CD4-positive, alpha-beta memory T cell (primary cell): Measurements from ENCODE around the gene ALMS1. TPM values are rescaled to one million over a fixed set of nuclear protein-coding genes. Genes with fewer than 3 reads are reported as not detected.
"Not testable (repeated sequence)": the region's sequence is repeated elsewhere in the genome, so short reads cannot be mapped to it uniquely, and the experiment has no call there.

Source experiments
- CTCF ChIA-PET: fragments of 350-600 bp; sonication (Branson Sonifier 250); formaldehyde crosslinking; loops from one replicate; lab custom pipeline; 2021; ENCODE audit warnings: inconsistent platforms; ENCODE audit not compliant: partially characterized antibody; lab: Charles Lee
- POLR2A ChIA-PET: fragments of 350-600 bp; sonication (Branson Sonifier 250); formaldehyde crosslinking; loops from one replicate; lab custom pipeline; 2021; ENCODE audit not compliant: partially characterized antibody; lab: Charles Lee
- DNase-seq, 5 donors: peaks; one replicate each; pipeline versions ENCODE4 v3.0.0 to v3.0.0-alpha.2; 2020 to 2022; ENCODE audit warnings: mixed read lengths in 1 of 5
- H3K27ac ChIP-seq: one replicate; pipeline ENCODE4 v1.7.0; 2013; ENCODE audit warnings: low read depth, low read length
- H3K27me3 ChIP-seq: 2 replicates; pipeline ENCODE4 v1.7.0; 2013; ENCODE audit warnings: mild to moderate bottlenecking, low read length, moderate library complexity; ENCODE audit not compliant: insufficient read depth
- H3K36me3 ChIP-seq: 2 replicates; pipeline ENCODE4 v1.7.0; 2013; ENCODE audit warnings: mild to moderate bottlenecking, low read length, moderate library complexity; ENCODE audit not compliant: insufficient read depth
- H3K4me1 ChIP-seq: 2 replicates; pipeline ENCODE4 v1.7.0; 2013; ENCODE audit warnings: mild to moderate bottlenecking, low read length, moderate library complexity; ENCODE audit not compliant: insufficient read depth
- H3K4me3 ChIP-seq, 2 donors: one replicate each; pipeline ENCODE4 v1.7.0; 2013; ENCODE audit warnings: low read length in 2 of 2, mild to moderate bottlenecking in 1 of 2
- H3K9me3 ChIP-seq, 2 donors: one replicate each; pipeline ENCODE4 v1.7.0; 2013; ENCODE audit warnings: low read length in 2 of 2, control low read depth in 1 of 2; ENCODE audit not compliant: control insufficient read depth in 1 of 2
- H3K27ac Mint-ChIP-seq, 7 donors: one replicate each; pipeline ENCODE4 v1.8.0; 2020 to 2021; ENCODE audit warnings: mixed read lengths in 7 of 7, mild to moderate bottlenecking in 6 of 7, inconsistent platforms in 3 of 7, moderate library complexity in 3 of 7
- H3K27me3 Mint-ChIP-seq, 2 donors: one replicate each; pipeline ENCODE4 v1.8.0; 2020 to 2021; ENCODE audit warnings: mixed read lengths in 2 of 2
- H3K36me3 Mint-ChIP-seq, 2 donors: one replicate each; pipeline ENCODE4 v1.8.0; 2020 to 2021; ENCODE audit warnings: mixed read lengths in 2 of 2, inconsistent platforms in 1 of 2, mild to moderate bottlenecking in 1 of 2
- H3K4me1 Mint-ChIP-seq, 4 donors: one replicate each; pipeline ENCODE4 v1.8.0; 2020 to 2021; ENCODE audit warnings: mixed read lengths in 4 of 4, mild to moderate bottlenecking in 1 of 4
- H3K4me3 Mint-ChIP-seq, 8 donors: one replicate each; pipeline ENCODE4 v1.8.0; 2020 to 2021; ENCODE audit warnings: mixed read lengths in 8 of 8, mild to moderate bottlenecking in 7 of 8, moderate library complexity in 6 of 8, inconsistent platforms in 3 of 8
- H3K9me3 Mint-ChIP-seq, 8 donors: one replicate each; pipeline ENCODE4 v1.8.0; 2020 to 2021; ENCODE audit warnings: mixed read lengths in 8 of 8, mild to moderate bottlenecking in 5 of 8, inconsistent platforms in 3 of 8, moderate library complexity in 1 of 8
- intact Hi-C: fragments of 100-400 bp; cut with micrococcal nuclease; formaldehyde crosslinking; loops from one replicate; pipeline ENCODE4 v1.15.1; 2023
- polyA plus RNA-seq, 2 donors: library from polyadenylated mRNA; unstranded; fragments of 300-500 nt; fragmentation: Illumina TruSeq; gene quantifications; one replicate each; pipeline ENCODE4 v1.2.3, GENCODE V29; 2021
- total RNA-seq, 2 experiments: library from RNA; stranded (reverse); gene quantifications; one replicate each; pipeline ENCODE4 v1.2.3, GENCODE V29; 2021

ALMS1 gene
- total RNA-seq (10 to 100 TPM; 35.5 to 42.9 TPM), polyA plus RNA-seq (1 to 10 TPM in 1 of 2 donors, under 1 TPM in 1; 0.83 to 3.4 TPM)

- H3K9me3 ChIP-seq: no peaks in the 10 kb centered on the region
- ChIA-PET POLR2A (interaction anchor here (0.7 to 2.4 kb wide), 12 partner anchors 28 to 352 kb away, joined by 3 to 44 read pairs (median 4); partner anchors contain the start of genes CCT7, EGR4, PRADC1 and SFXN5), CTCF (interaction anchor here (0.6 to 1.3 kb wide), 5 partner anchors 51 to 455 kb away, joined by 3 to 6 read pairs (median 3); partner anchors contain the start of gene PRADC1)
- Mint-ChIP-seq H3K9me3 (no peaks in the 10 kb centered on the region), H3K27me3 (peaks cover 0 to 3% of the 10 kb centered on the region in 2 donors), H3K36me3 (peaks cover 0 to 6% of the 10 kb centered on the region in 2 donors), H3K4me3 (peak within 1 kb of the TSS; percentile 91 to 93 (median 92)), H3K4me1 (peaks cover 28 to 43% (median 34%) of the 10 kb centered on the region in 4 donors), H3K27ac (peak within 1 kb of the TSS; percentile 96 to 99 (median 98))
- H3K27me3 ChIP-seq: no peaks in the 10 kb centered on the region
- peak within 1 kb of the TSS; percentile 62 to 79 for H3K4me3 ChIP-seq
- DNase-seq: peak; percentile 86 to 91 (median 91)
- peaks cover 25% of the 10 kb centered on the region for H3K4me1 ChIP-seq
- H3K36me3 ChIP-seq: no peaks in the 10 kb centered on the region
- intact Hi-C loops: loop anchor here (1.0 to 5.0 kb wide), 7 partner anchors 92 to 1573 kb away; partner anchors contain the start of genes CCT7, EGR4, MTHFD2 and POLE4
- H3K27ac ChIP-seq: peak within 1 kb of the TSS; percentile 77
Measured at GRCh38 chr2:73385504-73386341, at the start of gene ALMS1. Gene ALMS1, plus strand, starts transcription at chr2:73385836. Its CDS starts 33 bp downstream, at chr2:73385869.

GRCh38 chr2:73337828-73338227 lies 47.8 kb upstream of the ALMS1 start:
- Histone ChIP-seq H3K9me3 (no peaks in the 10 kb centered on the region), H3K36me3 (no peaks in the 10 kb centered on the region), H3K4me3 (no peak overlapping the region), H3K27me3 (no peaks in the 10 kb centered on the region), H3K4me1 (no peaks in the 10 kb centered on the region), H3K27ac (no peak overlapping the region)
- H3K36me3 Mint-ChIP-seq: peaks cover 0 to 4% of the 10 kb centered on the region in 2 donors
- ChIA-PET CTCF (no interaction called here), POLR2A (no interaction called here)
- peaks cover 0 to 5% (median 0%) of the 10 kb centered on the region in 4 donors for H3K4me1 Mint-ChIP-seq
- intact Hi-C loops: no loop called here
- no peak overlapping the region for H3K27ac Mint-ChIP-seq
- peaks cover 1 to 8% of the 10 kb centered on the region in 2 donors for H3K27me3 Mint-ChIP-seq
- DNase-seq: no peak
- H3K4me3 Mint-ChIP-seq: no peak overlapping the region
- H3K9me3 Mint-ChIP-seq: peaks cover 0 to 22% (median 18%) of the 10 kb centered on the region in 8 donors

- Histone ChIP-seq H3K27me3 (no peaks in the 10 kb centered on the region), H3K4me3 (no peak overlapping the region), H3K4me1 (no peaks in the 10 kb centered on the region), H3K36me3 (no peaks in the 10 kb centered on the region), H3K27ac (no peak overlapping the region), H3K9me3 (no peaks in the 10 kb centered on the region)
- H3K27ac Mint-ChIP-seq: no peak overlapping the region
- intact Hi-C loops: no loop called here
- peaks cover 0 to 14% (median 9%) of the 10 kb centered on the region in 8 donors for H3K9me3 Mint-ChIP-seq
- ChIA-PET POLR2A (no interaction called here), CTCF (no interaction called here)
- peaks cover 0 to 3% of the 10 kb centered on the region in 2 donors for H3K36me3 Mint-ChIP-seq
- no peak overlapping the region for H3K4me3 Mint-ChIP-seq
- peaks cover 0 to 8% of the 10 kb centered on the region in 2 donors for H3K27me3 Mint-ChIP-seq
- DNase-seq: no peak
- peaks cover 0 to 5% (median 0%) of the 10 kb centered on the region in 4 donors for H3K4me1 Mint-ChIP-seq
Measured at GRCh38 chr2:73339201-73339600, 46.4 kb upstream of the ALMS1 start.

GRCh38 chr2:73341039-73341438 lies 44.6 kb upstream of the ALMS1 start:
- no peak overlapping the region for H3K27ac Mint-ChIP-seq
- no peak overlapping the region for H3K4me3 Mint-ChIP-seq
- intact Hi-C loops: no loop called here
- Histone ChIP-seq H3K27me3 (no peaks in the 10 kb centered on the region), H3K4me3 (no peak overlapping the region), H3K4me1 (no peaks in the 10 kb centered on the region), H3K9me3 (no peaks in the 10 kb centered on the region), H3K27ac (no peak overlapping the region), H3K36me3 (no peaks in the 10 kb centered on the region)
- peaks cover 4 to 6% of the 10 kb centered on the region in 2 donors for H3K27me3 Mint-ChIP-seq
- no peak for DNase-seq
- H3K9me3 Mint-ChIP-seq: no peaks in the 10 kb centered on the region
- no peaks in the 10 kb centered on the region for H3K36me3 Mint-ChIP-seq
- ChIA-PET CTCF (no interaction called here), POLR2A (no interaction called here)
- peaks cover 0 to 5% (median 0%) of the 10 kb centered on the region in 4 donors for H3K4me1 Mint-ChIP-seq

- Histone ChIP-seq H3K27me3 (no peaks in the 10 kb centered on the region), H3K4me1 (no peaks in the 10 kb centered on the region), H3K27ac (no peak overlapping the region), H3K9me3 (no peaks in the 10 kb centered on the region), H3K36me3 (no peaks in the 10 kb centered on the region), H3K4me3 (no peak overlapping the region)
- POLR2A ChIA-PET: no interaction called here
- Mint-ChIP-seq H3K4me3 (no peak overlapping the region), H3K27ac (no peak overlapping the region), H3K4me1 (no peaks in the 10 kb centered on the region), H3K9me3 (no peaks in the 10 kb centered on the region), H3K27me3 (peaks cover 5 to 7% of the 10 kb centered on the region in 2 donors), H3K36me3 (no peaks in the 10 kb centered on the region)
- intact Hi-C loops: no loop called here
- DNase-seq: no peak
- CTCF ChIA-PET: interaction anchor here (1.4 kb wide), 1 partner anchor 10 kb away, joined by 4 read pairs; no protein-coding TSS in a partner anchor
Measured at GRCh38 chr2:73343992-73344391, 41.6 kb upstream of the ALMS1 start.

- H3K27ac ChIP-seq, H3K4me1 ChIP-seq, intact Hi-C loops, H3K27ac Mint-ChIP-seq, H3K9me3 ChIP-seq, POLR2A ChIA-PET, H3K9me3 Mint-ChIP-seq, H3K4me3 ChIP-seq, CTCF ChIA-PET, H3K36me3 Mint-ChIP-seq, H3K36me3 ChIP-seq, DNase-seq, H3K4me3 Mint-ChIP-seq, H3K27me3 ChIP-seq, H3K4me1 Mint-ChIP-seq, H3K27me3 Mint-ChIP-seq: not testable (repeated sequence)
Measured at GRCh38 chr2:73344747-73345146, 40.9 kb upstream of the ALMS1 start.

- no peaks in the 10 kb centered on the region for H3K27me3 ChIP-seq
- Mint-ChIP-seq H3K4me3 (no peak overlapping the region), H3K4me1 (no peaks in the 10 kb centered on the region), H3K27ac (no peak overlapping the region), H3K9me3 (no peaks in the 10 kb centered on the region), H3K27me3 (peaks cover 17 to 20% of the 10 kb centered on the region in 2 donors), H3K36me3 (no peaks in the 10 kb centered on the region)
- CTCF ChIA-PET: no interaction called here
- intact Hi-C loops: no loop called here
- DNase-seq: no peak
- H3K4me3 ChIP-seq: no peak overlapping the region
- POLR2A ChIA-PET: no interaction called here
- no peak overlapping the region for H3K27ac ChIP-seq
- no peaks in the 10 kb centered on the region for H3K36me3 ChIP-seq
- H3K9me3 ChIP-seq: no peaks in the 10 kb centered on the region
- no peaks in the 10 kb centered on the region for H3K4me1 ChIP-seq
Measured at GRCh38 chr2:73350035-73350691, 35.5 kb upstream of the ALMS1 start.
